Cardiac fibroblast (primary cell): ENCODE results near the gene MPZ.

Experiments used
- DNase-seq, 2 donors: peaks; one replicate each; pipeline versions ENCODE4 v3.0.0 to v3.0.0-alpha.2; 2010; ENCODE audit warnings: low read depth in 2 of 2
- H3K4me3 ChIP-seq, 2 donors: replicated peaks in 1 of 2; 1 replicate in 1 of 2; 2 replicates in 1 of 2; pipeline ENCODE4 v1.5.1; 2011; ENCODE audit warnings: low read depth in 2 of 2, low read length in 2 of 2, mild to moderate bottlenecking in 2 of 2, moderate library complexity in 1 of 2
- CTCF ChIP-seq: IDR thresholded peaks from one replicate; pipeline ENCODE4 v1.5.1; 2011; ENCODE audit warnings: low read depth, mild to moderate bottlenecking, low read length, inconsistent platforms

Gene MPZ

GRCh38 chr1:161313554-161314200 is 3.9 kb upstream of the MPZ start:
- no peak for DNase-seq
- TF ChIP-seq CTCF: no peak
- peak overlapping the region; percentile 86 to 91 for H3K4me3 ChIP-seq

DNA sequence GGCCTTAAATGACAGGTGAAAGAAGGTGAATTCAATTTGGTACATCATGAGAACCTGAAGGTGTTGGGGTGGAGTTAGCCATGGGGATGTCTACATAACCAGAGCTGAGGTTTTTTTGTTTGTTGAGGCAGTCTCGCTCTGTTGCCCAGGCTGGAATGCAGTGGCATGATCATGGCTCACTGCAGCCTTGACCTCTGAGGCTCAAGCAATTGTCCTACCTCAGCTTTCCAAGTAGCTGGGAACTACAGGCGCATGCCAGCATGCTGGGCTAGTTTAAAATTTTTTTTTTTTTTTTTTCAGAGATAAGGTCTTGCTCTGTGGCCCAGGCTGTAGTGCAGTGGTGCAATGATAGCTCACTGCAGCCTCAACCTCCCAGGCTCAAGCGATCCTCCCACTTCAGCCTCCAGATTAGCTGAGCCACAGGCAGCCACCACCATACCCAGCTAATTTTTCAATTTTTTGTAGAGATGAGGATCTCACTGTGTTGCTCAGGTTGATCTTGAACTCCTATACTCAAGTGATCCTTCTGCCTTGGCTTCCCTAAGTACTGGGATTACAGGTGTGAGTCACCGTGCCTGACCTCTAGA is 1.9 kb upstream of the MPZ start:
- H3K4me3 ChIP-seq: no peak overlapping the region
- no peak for TF ChIP-seq CTCF
- no peak for DNase-seq

DNA sequence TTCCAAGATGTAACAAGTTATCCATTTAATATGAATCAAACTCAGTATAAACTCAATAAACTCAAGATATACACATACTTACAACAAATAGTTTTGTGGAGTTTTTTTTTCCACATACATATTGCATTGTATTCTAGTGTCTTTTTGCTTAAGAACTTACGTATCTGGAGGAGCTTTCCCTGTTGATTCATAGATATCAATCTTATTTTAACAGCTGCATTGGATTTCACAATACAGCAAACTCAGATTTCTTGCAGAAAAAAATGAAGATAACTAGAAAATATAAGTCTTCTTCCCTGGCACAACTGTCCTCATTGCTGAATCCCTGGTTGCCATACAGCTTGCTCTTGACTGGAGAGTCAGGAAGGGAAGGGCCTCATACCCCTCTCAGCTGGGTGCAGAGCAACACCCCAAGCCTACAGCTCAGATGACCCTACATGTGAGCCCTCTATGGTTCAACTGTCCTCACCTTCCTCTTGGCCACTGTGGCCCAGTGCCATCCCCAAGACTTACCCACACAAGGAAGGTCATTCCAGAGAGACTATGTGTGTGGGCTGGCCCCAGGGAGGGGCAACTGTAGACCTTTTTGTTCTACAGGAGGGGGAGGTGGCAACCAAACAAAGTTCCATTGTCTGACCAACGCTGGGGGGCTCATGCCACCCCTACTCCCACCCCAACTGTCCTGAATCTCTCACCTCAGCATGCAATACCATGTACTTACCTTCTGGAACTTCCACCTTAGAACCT is 1.7 kb downstream of the MPZ start:
- H3K4me3 ChIP-seq: no peak overlapping the region
- TF ChIP-seq CTCF: no peak
- peak; percentile 27 to 77 for DNase-seq

DNA sequence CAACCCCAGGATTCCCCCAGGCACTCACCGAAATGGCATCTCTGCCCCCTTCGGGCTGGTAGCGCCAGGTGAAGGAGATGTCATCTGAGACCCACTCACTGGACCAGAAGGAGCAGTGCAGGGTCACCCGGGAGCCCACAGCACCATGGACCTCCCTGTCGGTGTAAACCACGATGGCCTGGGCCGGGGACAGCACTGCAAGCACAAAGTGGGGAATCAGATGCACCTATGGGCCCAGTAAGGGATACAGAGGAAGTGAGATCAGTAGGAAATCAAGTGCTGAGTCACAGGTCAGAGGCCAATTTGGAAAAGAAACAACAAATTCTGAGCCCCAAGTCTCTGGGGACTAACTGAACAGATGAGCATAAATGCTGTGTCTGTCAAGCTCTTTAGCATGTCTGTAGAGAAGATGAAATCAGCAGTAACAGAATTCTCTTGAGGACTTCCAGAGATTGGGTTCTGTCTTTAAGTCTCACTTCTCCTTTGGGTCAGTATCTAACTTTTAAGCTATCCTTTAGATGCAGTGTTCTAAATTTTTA is 2.5 kb downstream of the MPZ start:
- TF ChIP-seq CTCF: no peak
- H3K4me3 ChIP-seq: peak overlapping the region in 1 of 2 donors; percentile 32
- DNase-seq: peak; percentile 48 to 88

GRCh38 chr1:161305867-161306519 is 3.8 kb downstream of the MPZ start:
- peak overlapping the region; percentile 66 to 70 for H3K4me3 ChIP-seq
- TF ChIP-seq CTCF: no peak
- DNase-seq: peak; percentile 55 to 71
